ENCODE measurements around the gene PMIS2. TPM values are rescaled to one million over a fixed set of nuclear protein-coding genes. Genes with fewer than 3 reads are reported as not detected.

The PMIS2 gene
- total RNA-seq (ENCODE audit: low replicate concordance) = not detected in 2 replicates
- long read RNA-seq = 0 reads

DNA sequence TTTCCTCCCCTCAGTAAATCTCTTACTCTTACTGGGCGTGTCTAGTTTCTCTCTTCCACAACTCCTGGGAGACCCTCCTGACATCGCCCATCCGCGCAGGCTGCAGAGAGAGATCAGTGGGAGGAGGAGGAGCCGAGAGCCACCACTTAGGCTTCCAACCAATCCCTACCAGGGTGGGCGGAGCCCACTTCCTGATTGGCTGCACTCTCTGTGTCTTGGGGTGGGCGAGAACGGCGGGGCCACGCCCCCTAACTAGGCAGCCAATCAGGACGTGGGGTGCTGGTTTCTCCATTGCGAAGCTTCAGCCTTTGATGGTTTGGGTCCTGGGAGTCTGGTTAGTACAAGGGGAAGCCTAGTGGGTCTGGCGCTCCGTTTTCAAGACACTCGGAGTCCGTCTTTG lies at the start of gene PMIS2:
Gene PMIS2 (plus strand): TSS at position 326 of the 400 bp plus-strand sequence. CDS start 87 bp downstream, outside the sequence.
- Mint-ChIP-seq H3K27me3 (peaks cover 29% of the 10 kb centered on the region), H3K9me3 (no peaks in the 10 kb centered on the region), H3K4me1 (ENCODE audit: unreplicated experiment) (no peaks in the 10 kb centered on the region), H3K4me3 (no peak within 1 kb of the TSS), H3K36me3 (no peaks in the 10 kb centered on the region), H3K27ac (no peak within 1 kb of the TSS)
- no peak for DNase-seq (ENCODE audit: extremely low spot score, unreplicated experiment)
- TF ChIP-seq, protein P1, sequence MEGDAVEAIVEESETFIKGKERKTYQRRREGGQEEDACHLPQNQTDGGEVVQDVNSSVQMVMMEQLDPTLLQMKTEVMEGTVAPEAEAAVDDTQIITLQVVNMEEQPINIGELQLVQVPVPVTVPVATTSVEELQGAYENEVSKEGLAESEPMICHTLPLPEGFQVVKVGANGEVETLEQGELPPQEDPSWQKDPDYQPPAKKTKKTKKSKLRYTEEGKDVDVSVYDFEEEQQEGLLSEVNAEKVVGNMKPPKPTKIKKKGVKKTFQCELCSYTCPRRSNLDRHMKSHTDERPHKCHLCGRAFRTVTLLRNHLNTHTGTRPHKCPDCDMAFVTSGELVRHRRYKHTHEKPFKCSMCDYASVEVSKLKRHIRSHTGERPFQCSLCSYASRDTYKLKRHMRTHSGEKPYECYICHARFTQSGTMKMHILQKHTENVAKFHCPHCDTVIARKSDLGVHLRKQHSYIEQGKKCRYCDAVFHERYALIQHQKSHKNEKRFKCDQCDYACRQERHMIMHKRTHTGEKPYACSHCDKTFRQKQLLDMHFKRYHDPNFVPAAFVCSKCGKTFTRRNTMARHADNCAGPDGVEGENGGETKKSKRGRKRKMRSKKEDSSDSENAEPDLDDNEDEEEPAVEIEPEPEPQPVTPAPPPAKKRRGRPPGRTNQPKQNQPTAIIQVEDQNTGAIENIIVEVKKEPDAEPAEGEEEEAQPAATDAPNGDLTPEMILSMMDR (conservative IDR thresholded peaks at IDR 0.05) = no peak

DNA sequence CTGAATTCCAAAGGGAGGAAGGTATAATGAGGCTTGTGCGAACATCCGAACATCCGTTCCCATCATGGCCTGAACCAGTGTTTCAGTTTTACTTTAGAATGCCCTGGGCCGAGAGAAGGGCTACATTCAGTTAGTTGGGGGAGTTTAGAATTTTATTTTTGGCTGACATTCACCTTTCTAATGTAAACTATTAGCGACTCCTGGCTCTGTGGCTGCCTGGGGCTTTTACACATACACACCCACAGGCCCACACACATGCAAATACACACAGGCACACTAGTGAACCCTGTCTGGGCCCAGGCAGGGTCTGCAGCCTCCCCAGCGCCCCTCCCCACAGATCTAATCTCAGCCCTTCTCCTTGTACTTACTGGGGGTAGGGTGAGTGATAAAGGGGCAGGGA lies 46.7 kb upstream of the PMIS2 start:
- TF ChIP-seq, protein P1 (conservative IDR thresholded peaks at IDR 0.05) = no peak
- no peak for DNase-seq (ENCODE audit: extremely low spot score, unreplicated experiment)
- Mint-ChIP-seq H3K4me1 (ENCODE audit: unreplicated experiment) (peaks cover 9% of the 10 kb centered on the region), H3K4me3 (no peak overlapping the region), H3K27ac (no peak overlapping the region), H3K9me3 (no peaks in the 10 kb centered on the region), H3K27me3 (no peaks in the 10 kb centered on the region), H3K36me3 (no peaks in the 10 kb centered on the region)

DNA sequence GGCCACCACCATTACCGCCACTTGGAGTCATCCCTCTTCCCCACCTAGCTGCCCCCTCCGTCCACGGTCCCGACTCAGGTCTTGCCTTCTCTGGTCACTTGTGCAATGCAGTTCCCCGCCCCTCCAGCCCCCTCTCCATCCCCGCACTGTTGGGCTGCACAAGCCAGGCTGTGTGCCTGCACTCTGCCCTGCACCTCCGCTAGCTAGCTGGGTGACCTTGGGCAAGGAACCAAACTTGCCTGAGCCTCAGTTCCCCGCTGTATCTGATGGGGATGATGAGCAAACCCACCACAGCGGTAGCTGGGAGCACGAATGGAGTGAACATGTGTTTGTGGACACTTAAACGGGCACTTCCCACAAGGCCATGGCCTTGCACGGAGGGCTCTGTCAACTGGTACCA lies 46.1 kb upstream of the PMIS2 start:
- no peaks in the 10 kb centered on the region for H3K36me3 Mint-ChIP-seq
- no peak overlapping the region for H3K27ac Mint-ChIP-seq
- no peak for DNase-seq (ENCODE audit: extremely low spot score, unreplicated experiment)
- TF ChIP-seq, protein P1 (conservative IDR thresholded peaks at IDR 0.05) = no peak
- no peak overlapping the region for H3K4me3 Mint-ChIP-seq
- peaks cover 9% of the 10 kb centered on the region for H3K4me1 Mint-ChIP-seq (ENCODE audit: unreplicated experiment)
- H3K9me3 Mint-ChIP-seq = no peaks in the 10 kb centered on the region
- H3K27me3 Mint-ChIP-seq = no peaks in the 10 kb centered on the region

- H3K4me1 Mint-ChIP-seq (ENCODE audit: unreplicated experiment) = peaks cover 9% of the 10 kb centered on the region
- DNase-seq (ENCODE audit: extremely low spot score, unreplicated experiment) = no peak
- no peak overlapping the region for H3K4me3 Mint-ChIP-seq
- TF ChIP-seq, protein P1 (conservative IDR thresholded peaks at IDR 0.05) = no peak
- no peaks in the 10 kb centered on the region for H3K9me3 Mint-ChIP-seq
- no peaks in the 10 kb centered on the region for H3K36me3 Mint-ChIP-seq
- no peaks in the 10 kb centered on the region for H3K27me3 Mint-ChIP-seq
- H3K27ac Mint-ChIP-seq = no peak overlapping the region
Measured at GRCh38 chr19:35540356-35540927, 45.5 kb upstream of the PMIS2 start.

- no peaks in the 10 kb centered on the region for H3K9me3 Mint-ChIP-seq
- TF ChIP-seq, protein P1 (conservative IDR thresholded peaks at IDR 0.05) = no peak
- no peaks in the 10 kb centered on the region for H3K27me3 Mint-ChIP-seq
Measured at GRCh38 chr19:35542209-35542608, 43.8 kb upstream of the PMIS2 start.

More at GRCh38 chr19:35542209-35542608, 43.8 kb upstream of the PMIS2 start:
- Mint-ChIP-seq H3K27ac (no peak overlapping the region), H3K4me1 (ENCODE audit: unreplicated experiment) (peaks cover 14% of the 10 kb centered on the region), H3K4me3 (no peak overlapping the region), H3K36me3 (no peaks in the 10 kb centered on the region)
- DNase-seq (ENCODE audit: extremely low spot score, unreplicated experiment) = no peak

Data from type B pancreatic cell (in vitro differentiated cells).